Liver (tissue), 3 donors: ENCODE results near the gene B4GALT1.

Experiments used
- EGR1 ChIP-seq, 2 donors: IDR thresholded peaks; 2 replicates each; pipeline ENCODE4 v1.6.1; 2016 to 2018; ENCODE audit warnings: antibody characterized with exemption in 2 of 2, low read depth in 2 of 2
- GABPA ChIP-seq, 2 donors: IDR thresholded peaks in 1 of 2; conservative IDR thresholded peaks in 1 of 2; 2 replicates each; pipeline ENCODE4 v1.6.1; 2016; ENCODE audit warnings: antibody characterized with exemption in 2 of 2, mild to moderate bottlenecking in 1 of 2, moderate library complexity in 1 of 2
- HNF4G ChIP-seq: IDR thresholded peaks from 2 replicates; pipeline ENCODE4 v1.6.1; 2016; ENCODE audit warnings: antibody characterized with exemption
- JUND ChIP-seq, 2 donors: IDR thresholded peaks; 2 replicates each; pipeline ENCODE4 v1.6.1; 2016; ENCODE audit warnings: antibody characterized with exemption in 2 of 2
- RAD21 ChIP-seq, 2 donors: IDR thresholded peaks; 2 replicates each; pipeline ENCODE4 v1.6.1; 2016; ENCODE audit warnings: antibody characterized with exemption in 2 of 2, mild to moderate bottlenecking in 2 of 2
- RXRA ChIP-seq, 2 donors: IDR thresholded peaks; 2 replicates each; pipeline ENCODE4 v1.6.1; 2017 to 2018; ENCODE audit warnings: antibody characterized with exemption in 2 of 2, mild to moderate bottlenecking in 1 of 2
- SP1 ChIP-seq: IDR thresholded peaks from 2 replicates; pipeline ENCODE4 v1.6.1; 2018; ENCODE audit warnings: antibody characterized with exemption, mild to moderate bottlenecking
- TAF1 ChIP-seq: conservative IDR thresholded peaks from 2 replicates; pipeline ENCODE4 v1.6.1; 2016; ENCODE audit warnings: antibody characterized with exemption, mild to moderate bottlenecking
- YY1 ChIP-seq: IDR thresholded peaks from 2 replicates; pipeline ENCODE4 v1.6.1; 2016; ENCODE audit warnings: antibody characterized with exemption, mild to moderate bottlenecking
- TF ChIP-seq, protein P1 (sequence below): fragments of 150-350 bp; IDR thresholded peaks from 2 replicates; pipeline ENCODE4 v1.5.1; 2017; ENCODE audit warnings: improper control_type of control experiment, low read depth, low read length; ENCODE audit not compliant: missing input control
- TF ChIP-seq, protein P2 (sequence below): IDR thresholded peaks from 2 replicates; pipeline ENCODE4 v1.6.1; 2016; ENCODE audit warnings: antibody characterized with exemption
- TF ChIP-seq, protein P3 (sequence below): IDR thresholded peaks from 2 replicates; pipeline ENCODE4 v1.6.1; 2016; ENCODE audit warnings: antibody characterized with exemption, mild to moderate bottlenecking
- TF ChIP-seq, protein P4 (sequence below): IDR thresholded peaks from 2 replicates; pipeline ENCODE4 v1.6.1; 2016; ENCODE audit warnings: antibody characterized with exemption
- donor health status: healthy.
- donor health status: healthy.

DNA sequence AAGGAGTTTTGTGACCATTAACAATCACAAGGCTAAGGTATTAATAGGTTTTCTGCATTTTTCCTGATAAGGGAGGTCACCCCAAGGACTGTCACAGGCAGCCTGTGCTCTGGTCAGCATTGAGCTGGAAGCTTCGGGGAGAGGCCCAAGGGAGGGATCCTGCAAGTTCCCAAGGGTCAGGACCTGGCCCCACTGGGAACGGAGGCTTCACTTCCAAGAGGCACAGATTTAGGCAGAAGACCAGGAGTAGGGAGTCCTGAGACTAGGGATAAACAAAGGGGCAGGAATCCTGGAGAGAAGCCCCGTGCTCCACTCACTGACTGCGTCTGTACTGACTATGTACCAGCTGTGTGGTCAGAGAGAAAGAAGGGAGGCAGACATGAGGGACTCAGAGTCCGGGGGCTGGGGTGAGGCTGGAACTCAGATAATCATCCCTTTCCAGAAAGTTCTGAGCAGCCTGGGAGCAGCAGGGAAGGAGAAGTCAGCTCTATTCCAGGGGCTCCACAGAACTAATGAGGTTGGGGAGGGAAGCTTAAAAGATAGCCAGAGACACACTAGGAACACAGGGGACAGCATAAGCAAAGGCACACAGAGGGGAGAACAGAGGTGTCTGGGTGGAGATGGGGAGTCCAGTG, 37.8 kb downstream of the B4GALT1 start:
- TF ChIP-seq, protein P1, sequence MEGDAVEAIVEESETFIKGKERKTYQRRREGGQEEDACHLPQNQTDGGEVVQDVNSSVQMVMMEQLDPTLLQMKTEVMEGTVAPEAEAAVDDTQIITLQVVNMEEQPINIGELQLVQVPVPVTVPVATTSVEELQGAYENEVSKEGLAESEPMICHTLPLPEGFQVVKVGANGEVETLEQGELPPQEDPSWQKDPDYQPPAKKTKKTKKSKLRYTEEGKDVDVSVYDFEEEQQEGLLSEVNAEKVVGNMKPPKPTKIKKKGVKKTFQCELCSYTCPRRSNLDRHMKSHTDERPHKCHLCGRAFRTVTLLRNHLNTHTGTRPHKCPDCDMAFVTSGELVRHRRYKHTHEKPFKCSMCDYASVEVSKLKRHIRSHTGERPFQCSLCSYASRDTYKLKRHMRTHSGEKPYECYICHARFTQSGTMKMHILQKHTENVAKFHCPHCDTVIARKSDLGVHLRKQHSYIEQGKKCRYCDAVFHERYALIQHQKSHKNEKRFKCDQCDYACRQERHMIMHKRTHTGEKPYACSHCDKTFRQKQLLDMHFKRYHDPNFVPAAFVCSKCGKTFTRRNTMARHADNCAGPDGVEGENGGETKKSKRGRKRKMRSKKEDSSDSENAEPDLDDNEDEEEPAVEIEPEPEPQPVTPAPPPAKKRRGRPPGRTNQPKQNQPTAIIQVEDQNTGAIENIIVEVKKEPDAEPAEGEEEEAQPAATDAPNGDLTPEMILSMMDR: no peak
- no peak for TF ChIP-seq GABPA (IDR thresholded peaks at IDR 0.05 in 1 of 2, conservative IDR thresholded peaks at IDR 0.05 in 1 of 2)
- TF ChIP-seq EGR1 (IDR thresholded peaks at IDR 0.05; ENCODE audit: low read depth in 2 of 2): no peak
- no peak for TF ChIP-seq TAF1
- TF ChIP-seq, protein P2, sequence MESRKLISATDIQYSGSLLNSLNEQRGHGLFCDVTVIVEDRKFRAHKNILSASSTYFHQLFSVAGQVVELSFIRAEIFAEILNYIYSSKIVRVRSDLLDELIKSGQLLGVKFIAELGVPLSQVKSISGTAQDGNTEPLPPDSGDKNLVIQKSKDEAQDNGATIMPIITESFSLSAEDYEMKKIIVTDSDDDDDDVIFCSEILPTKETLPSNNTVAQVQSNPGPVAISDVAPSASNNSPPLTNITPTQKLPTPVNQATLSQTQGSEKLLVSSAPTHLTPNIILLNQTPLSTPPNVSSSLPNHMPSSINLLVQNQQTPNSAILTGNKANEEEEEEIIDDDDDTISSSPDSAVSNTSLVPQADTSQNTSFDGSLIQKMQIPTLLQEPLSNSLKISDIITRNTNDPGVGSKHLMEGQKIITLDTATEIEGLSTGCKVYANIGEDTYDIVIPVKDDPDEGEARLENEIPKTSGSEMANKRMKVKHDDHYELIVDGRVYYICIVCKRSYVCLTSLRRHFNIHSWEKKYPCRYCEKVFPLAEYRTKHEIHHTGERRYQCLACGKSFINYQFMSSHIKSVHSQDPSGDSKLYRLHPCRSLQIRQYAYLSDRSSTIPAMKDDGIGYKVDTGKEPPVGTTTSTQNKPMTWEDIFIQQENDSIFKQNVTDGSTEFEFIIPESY: no peak
- TF ChIP-seq SP1: no peak
- no peak for TF ChIP-seq RXRA (IDR thresholded peaks at IDR 0.05)
- no peak for TF ChIP-seq HNF4G
- TF ChIP-seq, protein P3, sequence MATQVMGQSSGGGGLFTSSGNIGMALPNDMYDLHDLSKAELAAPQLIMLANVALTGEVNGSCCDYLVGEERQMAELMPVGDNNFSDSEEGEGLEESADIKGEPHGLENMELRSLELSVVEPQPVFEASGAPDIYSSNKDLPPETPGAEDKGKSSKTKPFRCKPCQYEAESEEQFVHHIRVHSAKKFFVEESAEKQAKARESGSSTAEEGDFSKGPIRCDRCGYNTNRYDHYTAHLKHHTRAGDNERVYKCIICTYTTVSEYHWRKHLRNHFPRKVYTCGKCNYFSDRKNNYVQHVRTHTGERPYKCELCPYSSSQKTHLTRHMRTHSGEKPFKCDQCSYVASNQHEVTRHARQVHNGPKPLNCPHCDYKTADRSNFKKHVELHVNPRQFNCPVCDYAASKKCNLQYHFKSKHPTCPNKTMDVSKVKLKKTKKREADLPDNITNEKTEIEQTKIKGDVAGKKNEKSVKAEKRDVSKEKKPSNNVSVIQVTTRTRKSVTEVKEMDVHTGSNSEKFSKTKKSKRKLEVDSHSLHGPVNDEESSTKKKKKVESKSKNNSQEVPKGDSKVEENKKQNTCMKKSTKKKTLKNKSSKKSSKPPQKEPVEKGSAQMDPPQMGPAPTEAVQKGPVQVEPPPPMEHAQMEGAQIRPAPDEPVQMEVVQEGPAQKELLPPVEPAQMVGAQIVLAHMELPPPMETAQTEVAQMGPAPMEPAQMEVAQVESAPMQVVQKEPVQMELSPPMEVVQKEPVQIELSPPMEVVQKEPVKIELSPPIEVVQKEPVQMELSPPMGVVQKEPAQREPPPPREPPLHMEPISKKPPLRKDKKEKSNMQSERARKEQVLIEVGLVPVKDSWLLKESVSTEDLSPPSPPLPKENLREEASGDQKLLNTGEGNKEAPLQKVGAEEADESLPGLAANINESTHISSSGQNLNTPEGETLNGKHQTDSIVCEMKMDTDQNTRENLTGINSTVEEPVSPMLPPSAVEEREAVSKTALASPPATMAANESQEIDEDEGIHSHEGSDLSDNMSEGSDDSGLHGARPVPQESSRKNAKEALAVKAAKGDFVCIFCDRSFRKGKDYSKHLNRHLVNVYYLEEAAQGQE: no peak
- no peak for TF ChIP-seq YY1
- no peak for TF ChIP-seq RAD21 (IDR thresholded peaks at IDR 0.05)
- TF ChIP-seq, protein P4, sequence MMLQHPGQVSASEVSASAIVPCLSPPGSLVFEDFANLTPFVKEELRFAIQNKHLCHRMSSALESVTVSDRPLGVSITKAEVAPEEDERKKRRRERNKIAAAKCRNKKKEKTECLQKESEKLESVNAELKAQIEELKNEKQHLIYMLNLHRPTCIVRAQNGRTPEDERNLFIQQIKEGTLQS: no peak
- TF ChIP-seq JUND (IDR thresholded peaks at IDR 0.05): no peak
